Kidney epithelial cell (primary cell): ENCODE results near the gene POLR3C. TPM values are rescaled to one million over a fixed set of nuclear protein-coding genes. Genes with fewer than 3 reads are reported as not detected.
"Not testable (repeated sequence)": the region's sequence is repeated elsewhere in the genome, so short reads cannot be mapped to it uniquely, and the experiment has no call there.

ENCODE experiments used
- DNase-seq: peaks from one replicate; pipeline ENCODE4 v3.0.0-alpha.2; 2010; ENCODE audit warnings: low read depth
- H3K27me3 ChIP-seq: 2 replicates; pipeline ENCODE4 v1.6.0; 2011; ENCODE audit warnings: low read length; ENCODE audit not compliant: control insufficient read depth, insufficient read depth
- H3K36me3 ChIP-seq: 2 replicates; pipeline ENCODE4 v1.5.1; 2011; ENCODE audit warnings: low read length; ENCODE audit not compliant: control insufficient read depth, insufficient read depth
- H3K4me3 ChIP-seq: 2 replicates; pipeline ENCODE4 v1.5.1; 2011; ENCODE audit warnings: low read depth, mild to moderate bottlenecking, control low read depth, low read length
- CTCF ChIP-seq: IDR thresholded peaks from 2 replicates; pipeline ENCODE4 v1.5.1; 2011; ENCODE audit warnings: mild to moderate bottlenecking, moderate library complexity, low read length, control low read depth, inconsistent platforms; ENCODE audit not compliant: insufficient read depth, poor library complexity, severe bottlenecking
- total RNA-seq: library from RNA; depleted of rRNA; stranded (reverse); fragments of >200 nt; gene quantifications from 2 replicates; pipeline ENCODE4 v1.2.3, GENCODE V29; 2015

Gene POLR3C
- total RNA-seq, 1 donor from 2014 or later: 43.4 TPM

GRCh38 chr1:145785547-145785946, 38.5 kb upstream of the POLR3C start:
- TF ChIP-seq CTCF: no peak
- no peak for DNase-seq
- Histone ChIP-seq H3K36me3 (no peaks in the 10 kb centered on the region), H3K27me3 (no peaks in the 10 kb centered on the region), H3K4me3 (no peak overlapping the region)

GRCh38 chr1:145786271-145786670, 37.7 kb upstream of the POLR3C start:
- H3K4me3 ChIP-seq: no peak overlapping the region
- no peaks in the 10 kb centered on the region for H3K27me3 ChIP-seq
- no peak for DNase-seq
- TF ChIP-seq CTCF: no peak
- H3K36me3 ChIP-seq: no peaks in the 10 kb centered on the region

DNA sequence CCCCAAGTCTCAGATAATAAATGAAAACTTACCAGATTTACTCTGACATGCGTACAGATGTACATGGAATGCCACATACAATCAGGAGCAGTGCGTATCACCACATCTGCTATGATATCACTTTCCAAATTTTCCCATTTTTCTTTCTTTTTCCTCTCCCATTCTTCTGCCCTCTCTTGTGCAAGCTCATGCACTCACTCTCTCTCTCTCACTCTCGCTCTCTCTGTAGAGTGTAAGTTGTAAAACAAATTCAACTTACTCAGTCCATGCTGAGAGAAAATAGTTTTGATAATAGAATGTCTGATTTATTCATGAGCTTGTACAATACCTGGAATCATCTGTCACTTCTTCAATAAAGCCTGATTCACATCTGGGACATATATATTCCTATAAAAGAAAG, 35.4 kb upstream of the POLR3C start:
- H3K4me3 ChIP-seq: no peak overlapping the region
- TF ChIP-seq CTCF: no peak
- no peaks in the 10 kb centered on the region for H3K27me3 ChIP-seq
- no peak for DNase-seq
- no peaks in the 10 kb centered on the region for H3K36me3 ChIP-seq

- not testable (repeated sequence) for DNase-seq, H3K36me3 ChIP-seq, H3K4me3 ChIP-seq, H3K27me3 ChIP-seq
Observed at GRCh38 chr1:145791860-145792259, 32.1 kb upstream of the POLR3C start.

GRCh38 chr1:145792484-145792883, 31.5 kb upstream of the POLR3C start:
- DNase-seq: no peak
- TF ChIP-seq CTCF: no peak
- Histone ChIP-seq H3K27me3 (no peaks in the 10 kb centered on the region), H3K4me3 (no peak overlapping the region), H3K36me3 (no peaks in the 10 kb centered on the region)

- no peak for TF ChIP-seq CTCF
- H3K27me3 ChIP-seq: no peaks in the 10 kb centered on the region
- DNase-seq: no peak
- H3K36me3 ChIP-seq: no peaks in the 10 kb centered on the region
- no peak overlapping the region for H3K4me3 ChIP-seq
Observed at GRCh38 chr1:145795257-145795881, 28.6 kb upstream of the POLR3C start.
